ENCODE results near the gene SLC22A23. TPM values are rescaled to one million over a fixed set of nuclear protein-coding genes. Genes with fewer than 3 reads are reported as not detected.

SLC22A23 gene
- polyA plus RNA-seq, 6 donors from 2014 or later: 0.43 to 0.61 (median 0.52) TPM; not detected in 2

DNA sequence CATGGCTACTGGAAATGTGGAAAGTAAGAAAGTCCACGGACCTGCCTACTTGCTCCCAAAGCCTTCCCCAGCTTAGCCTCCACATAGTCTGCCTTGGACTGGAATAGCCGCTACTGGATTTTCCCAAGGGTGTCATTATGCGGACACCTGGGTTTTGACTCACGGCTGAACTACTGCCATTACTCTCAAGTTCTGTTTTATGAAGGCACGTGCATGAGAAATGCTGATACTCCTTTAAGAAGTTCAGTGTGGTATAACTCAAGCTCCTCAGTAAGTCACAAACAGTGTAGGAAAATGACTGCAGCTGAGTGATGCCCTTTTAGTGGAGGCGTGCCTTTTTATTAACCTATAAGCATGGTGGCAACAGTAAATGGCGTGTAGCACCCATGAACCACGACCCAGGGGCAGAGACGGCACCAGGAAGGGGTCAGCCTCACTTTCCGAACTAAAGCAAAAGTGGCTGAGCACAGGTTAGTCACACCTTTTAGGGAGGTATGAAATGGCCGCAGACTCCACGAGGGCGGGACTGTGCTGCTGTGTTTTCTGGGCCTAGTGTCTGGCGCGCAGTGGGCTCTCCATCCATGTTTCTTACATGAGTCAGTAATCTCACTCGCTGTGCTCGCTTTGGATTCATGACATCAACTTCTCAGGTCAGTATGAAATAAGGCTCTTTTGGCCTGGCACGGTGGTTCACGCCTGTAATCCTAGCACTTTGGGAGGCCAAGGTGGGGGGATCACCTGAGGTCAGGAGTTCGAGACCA, 174.2 kb downstream of the SLC22A23 start:
- peak overlapping the region in 1 of 6 donors; percentile 73 for H3K27ac Mint-ChIP-seq
- ATAC-seq (ENCODE audit: low read depth in 2 of 2): no peak
- H3K9me3 Mint-ChIP-seq: no peaks in the 10 kb centered on the region

DNA sequence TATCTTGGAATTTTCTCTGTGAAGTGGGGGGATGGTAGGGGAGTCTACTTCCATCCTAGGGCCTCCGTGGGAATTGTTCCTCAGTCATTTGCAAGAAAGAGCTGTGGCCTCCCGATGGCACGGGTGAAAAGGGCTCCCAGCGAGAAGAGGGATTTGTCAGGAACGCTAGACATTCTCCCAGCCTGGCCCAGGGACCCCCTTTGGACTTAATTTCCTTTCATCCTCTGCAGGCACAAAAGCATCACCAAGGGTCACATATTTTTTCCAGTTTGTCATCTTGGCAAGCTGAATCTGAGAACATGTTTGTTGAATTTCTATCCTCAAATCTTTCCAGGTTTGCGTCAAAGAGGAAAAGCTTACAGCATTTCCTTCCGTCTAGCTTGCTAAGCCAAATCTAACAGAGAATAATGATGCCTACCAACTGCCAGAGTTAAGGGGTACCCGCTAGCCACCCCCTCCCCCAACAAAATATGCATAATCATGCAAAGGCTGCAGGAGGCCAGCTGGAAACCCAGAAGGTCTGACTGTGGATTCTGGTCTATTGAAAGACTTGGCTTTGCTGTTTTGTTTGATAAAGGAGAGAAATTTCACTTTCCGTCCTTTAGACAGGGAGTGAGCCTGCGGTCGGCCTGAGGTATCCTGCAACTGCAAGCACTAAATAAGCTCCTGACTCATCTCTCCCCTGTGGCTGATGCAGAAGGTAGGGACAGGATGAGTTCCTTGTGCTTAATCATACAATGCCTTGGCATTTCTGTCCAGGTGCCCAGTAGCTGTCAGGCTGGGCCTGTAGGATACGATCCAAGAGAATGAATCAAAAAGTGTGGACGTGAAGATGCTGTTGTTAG, 175.0 kb downstream of the SLC22A23 start:
- peak overlapping the region in 1 of 6 donors; percentile 73 for H3K27ac Mint-ChIP-seq
- H3K27me3 Mint-ChIP-seq: no peaks in the 10 kb centered on the region
- H3K36me3 Mint-ChIP-seq: no peaks in the 10 kb centered on the region

More for the DNA sequence above, 174.2 kb downstream of the SLC22A23 start:
- Mint-ChIP-seq H3K4me3 (no peak overlapping the region), H3K4me1 (peaks cover 0 to 4% (median 0%) of the 10 kb centered on the region in 3 donors), H3K27me3 (no peaks in the 10 kb centered on the region), H3K36me3 (no peaks in the 10 kb centered on the region)
- DNase-seq: no peak

DNA sequence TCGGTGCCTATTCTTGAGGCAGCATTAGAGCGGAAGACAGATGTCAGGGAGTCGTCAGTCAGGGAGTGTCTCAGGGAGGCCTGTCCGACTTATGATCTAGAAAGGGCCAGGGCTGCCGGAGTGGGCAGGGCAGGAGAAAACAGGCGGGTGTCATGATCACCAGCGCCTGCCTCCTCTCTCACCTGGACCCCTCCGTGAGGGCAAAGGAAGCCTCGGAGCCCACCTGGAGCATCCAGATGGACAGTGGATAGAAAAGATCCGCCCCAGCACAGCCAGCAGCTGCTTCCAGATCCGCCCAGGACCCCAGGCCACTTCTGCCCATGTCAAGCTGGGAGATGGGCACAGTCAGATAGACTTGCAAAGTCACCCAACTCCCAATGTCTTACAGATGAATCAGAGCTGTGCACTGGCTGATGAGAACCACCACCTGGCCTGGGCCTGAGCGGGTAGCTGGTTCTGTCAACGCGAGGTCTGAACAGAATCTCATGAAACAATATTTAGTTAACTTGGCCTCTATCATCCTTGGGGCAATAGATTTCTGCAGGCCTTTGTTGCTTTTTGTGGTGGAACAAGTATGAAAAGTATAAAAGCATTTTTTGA, 175.9 kb downstream of the SLC22A23 start:
- ATAC-seq (ENCODE audit: low read depth in 2 of 2) (no peak), DNase-seq (no peak)
- Mint-ChIP-seq H3K27ac (no peak overlapping the region), H3K4me3 (no peak overlapping the region), H3K9me3 (no peaks in the 10 kb centered on the region), H3K27me3 (no peaks in the 10 kb centered on the region), H3K36me3 (no peaks in the 10 kb centered on the region), H3K4me1 (peaks cover 0 to 9% (median 0%) of the 10 kb centered on the region in 3 donors)

More for the DNA sequence above, 175.0 kb downstream of the SLC22A23 start:
- Mint-ChIP-seq H3K4me1 (peaks cover 0 to 4% (median 0%) of the 10 kb centered on the region in 3 donors), H3K4me3 (peak overlapping the region in 1 of 8 donors; percentile 15), H3K9me3 (no peaks in the 10 kb centered on the region)
- ATAC-seq (ENCODE audit: low read depth in 2 of 2): no peak
- DNase-seq: no peak

- ATAC-seq (ENCODE audit: low read depth in 2 of 2): no peak
Measured at GRCh38 chr6:3280091-3280490, 176.8 kb downstream of the SLC22A23 start.

GRCh38 chr6:3278691-3279090, 178.2 kb downstream of the SLC22A23 start:
- Mint-ChIP-seq H3K9me3 (no peaks in the 10 kb centered on the region), H3K4me1 (peaks cover 0 to 7% (median 7%) of the 10 kb centered on the region in 3 donors), H3K27ac (peak overlapping the region in 2 of 6 donors; percentile 21 to 68), H3K27me3 (no peaks in the 10 kb centered on the region), H3K4me3 (no peak overlapping the region), H3K36me3 (no peaks in the 10 kb centered on the region)
- ATAC-seq (ENCODE audit: low read depth in 2 of 2) (no peak), DNase-seq (no peak)

More at GRCh38 chr6:3280091-3280490, 176.8 kb downstream of the SLC22A23 start:
- Mint-ChIP-seq H3K36me3 (no peaks in the 10 kb centered on the region), H3K9me3 (no peaks in the 10 kb centered on the region), H3K4me1 (peaks cover 0 to 7% (median 0%) of the 10 kb centered on the region in 3 donors), H3K4me3 (no peak overlapping the region), H3K27ac (no peak overlapping the region), H3K27me3 (no peaks in the 10 kb centered on the region)
- DNase-seq: no peak

GRCh38 chr6:3277851-3278416, 178.9 kb downstream of the SLC22A23 start:
- Mint-ChIP-seq H3K9me3 (no peaks in the 10 kb centered on the region), H3K4me3 (no peak overlapping the region), H3K27ac (peak overlapping the region in 1 of 6 donors; percentile 72), H3K4me1 (peaks cover 0 to 8% (median 7%) of the 10 kb centered on the region in 3 donors), H3K36me3 (no peaks in the 10 kb centered on the region), H3K27me3 (no peaks in the 10 kb centered on the region)
- ATAC-seq (ENCODE audit: low read depth in 2 of 2): no peak
- no peak for DNase-seq

GRCh38 chr6:3277251-3277650, 179.6 kb downstream of the SLC22A23 start:
- DNase-seq: no peak
- Mint-ChIP-seq H3K4me3 (no peak overlapping the region), H3K36me3 (no peaks in the 10 kb centered on the region), H3K4me1 (peaks cover 0 to 8% (median 7%) of the 10 kb centered on the region in 3 donors), H3K27me3 (no peaks in the 10 kb centered on the region), H3K9me3 (no peaks in the 10 kb centered on the region), H3K27ac (no peak overlapping the region)
- ATAC-seq (ENCODE audit: low read depth in 2 of 2): no peak

DNA sequence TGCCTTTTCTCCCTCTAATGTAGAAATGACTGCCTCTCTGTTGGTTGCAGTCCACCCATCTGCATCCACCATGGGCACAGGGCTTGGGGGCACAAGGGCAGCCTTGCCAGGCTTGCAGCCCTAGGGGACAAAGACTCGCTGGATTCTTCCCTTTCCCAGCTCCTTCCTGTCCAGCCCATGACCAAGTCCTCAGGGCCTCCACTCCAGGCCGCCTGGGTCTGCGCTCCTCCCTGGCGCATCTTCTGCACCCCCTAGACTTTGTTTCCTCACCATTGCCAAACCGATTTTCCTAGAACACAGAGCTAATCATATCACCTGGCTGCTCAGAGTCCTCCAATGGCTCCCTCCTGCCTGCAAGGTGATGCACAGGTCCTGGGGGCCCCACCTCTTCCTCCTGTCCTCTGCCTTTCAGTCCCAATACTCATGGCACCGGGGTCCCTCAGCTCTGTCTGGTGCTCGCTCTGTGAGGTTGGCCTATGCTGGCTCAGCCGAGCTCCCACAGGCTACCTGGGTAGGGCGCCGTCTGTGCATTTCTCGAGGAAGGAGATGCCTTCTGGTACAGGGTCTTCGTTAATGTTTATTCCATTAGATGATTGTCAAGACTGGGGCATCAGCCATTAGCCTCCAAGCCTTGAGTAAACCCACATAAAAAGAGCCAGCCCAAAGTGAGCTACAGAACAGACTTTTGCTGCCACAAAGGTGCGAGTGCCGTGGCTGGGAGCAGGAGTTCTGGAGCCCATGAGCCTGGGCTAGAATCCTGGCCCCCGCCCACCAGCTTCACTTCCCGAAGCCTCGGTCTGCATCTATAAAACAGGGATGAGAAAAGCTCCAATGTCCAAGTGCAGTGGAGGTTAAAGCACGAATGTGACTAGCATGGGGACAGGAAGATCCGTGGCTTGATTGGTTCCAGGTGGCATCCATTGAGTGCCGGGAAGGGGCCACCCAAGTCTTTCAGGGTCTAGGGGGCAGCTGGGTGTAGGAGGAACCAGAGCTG, 180.4 kb downstream of the SLC22A23 start:
- DNase-seq (no peak), ATAC-seq (ENCODE audit: low read depth in 2 of 2) (no peak)
- Mint-ChIP-seq H3K27ac (no peak overlapping the region), H3K4me3 (no peak overlapping the region), H3K27me3 (no peaks in the 10 kb centered on the region), H3K36me3 (peaks cover 0 to 6% of the 10 kb centered on the region in 2 donors), H3K4me1 (peaks cover 0 to 13% (median 8%) of the 10 kb centered on the region in 3 donors), H3K9me3 (no peaks in the 10 kb centered on the region)

GRCh38 chr6:3273707-3274521, 182.9 kb downstream of the SLC22A23 start:
- DNase-seq: no peak
- Mint-ChIP-seq H3K9me3 (no peaks in the 10 kb centered on the region), H3K4me3 (no peak overlapping the region), H3K36me3 (peaks cover 6 to 11% of the 10 kb centered on the region in 2 donors), H3K27ac (peak overlapping the region in 2 of 6 donors; percentile 15 to 47), H3K4me1 (peaks cover 6 to 19% (median 6%) of the 10 kb centered on the region in 3 donors), H3K27me3 (no peaks in the 10 kb centered on the region)
- ATAC-seq (ENCODE audit: low read depth in 2 of 2): no peak

- ATAC-seq (ENCODE audit: low read depth in 2 of 2) (no peak), DNase-seq (no peak)
- peaks cover 7 to 12% of the 10 kb centered on the region in 2 donors for H3K36me3 Mint-ChIP-seq
- H3K4me3 Mint-ChIP-seq: no peak overlapping the region
- H3K27me3 Mint-ChIP-seq: no peaks in the 10 kb centered on the region
- H3K9me3 Mint-ChIP-seq: no peaks in the 10 kb centered on the region
- H3K27ac Mint-ChIP-seq: no peak overlapping the region
- H3K4me1 Mint-ChIP-seq: peaks cover 6 to 19% (median 8%) of the 10 kb centered on the region in 3 donors
Measured at GRCh38 chr6:3272911-3273547, 183.8 kb downstream of the SLC22A23 start.

DNA sequence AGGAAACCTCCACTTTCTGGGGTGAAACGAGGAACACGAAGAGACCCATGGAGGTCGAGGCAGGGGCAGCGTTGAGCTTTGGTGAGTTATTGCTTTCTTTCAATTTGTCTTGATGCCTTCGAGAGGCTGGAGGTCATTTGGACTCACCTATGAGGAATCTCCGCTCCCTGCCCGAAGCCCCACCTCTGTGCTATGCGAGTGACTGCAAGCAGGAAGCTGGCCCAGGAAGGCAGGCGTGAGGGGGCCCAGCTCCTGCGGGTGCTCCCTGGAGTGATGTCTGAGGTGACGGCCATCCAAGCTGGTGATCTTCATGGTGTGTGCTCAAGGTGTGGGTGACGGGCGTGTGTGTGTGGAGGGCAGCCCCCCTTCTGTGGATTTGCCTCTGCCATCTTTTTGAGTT, 185.1 kb downstream of the SLC22A23 start:
- peaks cover 7 to 19% (median 12%) of the 10 kb centered on the region in 3 donors for H3K4me1 Mint-ChIP-seq

More for the DNA sequence above, 185.1 kb downstream of the SLC22A23 start:
- ATAC-seq (ENCODE audit: low read depth in 2 of 2) (no peak), DNase-seq (no peak)
- Mint-ChIP-seq H3K27ac (peak overlapping the region in 2 of 6 donors; percentile 16 to 60), H3K9me3 (no peaks in the 10 kb centered on the region), H3K4me3 (no peak overlapping the region), H3K36me3 (peaks cover 12 to 13% of the 10 kb centered on the region in 2 donors), H3K27me3 (no peaks in the 10 kb centered on the region)

Data from naive B cell (primary cell).